GM23338 (cell line): ENCODE measurements around the gene TBC1D16. TPM values are rescaled to one million over a fixed set of nuclear protein-coding genes. Genes with fewer than 3 reads are reported as not detected.

Experiments
- ATAC-seq: fragments of 200-7000 bp; cut with Tn5 transposase; 3 replicates; pipeline ENCODE4 v1.9.1; 2020
- DNase-seq: peaks from one replicate; pipeline ENCODE4 v3.0.0-alpha.2; 2015; ENCODE audit warnings: low spot score
- H2AFZ ChIP-seq: fragments of 200-600 bp; sonication (generic); 2 replicates; pipeline ENCODE4 v1.8.0; 2016; ENCODE audit warnings: antibody characterized with exemption, mild to moderate bottlenecking, moderate library complexity
- H3F3A ChIP-seq: fragments of 200-600 bp; sonication (generic); replicated peaks from 2 replicates; pipeline ENCODE4 v1.8.0; 2017; ENCODE audit warnings: antibody characterized with exemption, mixed run types, low read depth
- H3K27ac ChIP-seq: fragments of 200-600 bp; sonication (generic); 2 replicates; pipeline ENCODE4 v1.6.1; 2016; ENCODE audit warnings: low read depth
- H3K27me3 ChIP-seq: fragments of 200-600 bp; sonication (generic); 2 replicates; pipeline ENCODE4 v1.8.0; 2016; ENCODE audit warnings: mild to moderate bottlenecking, mixed run types, moderate library complexity; ENCODE audit not compliant: insufficient read depth
- H3K36me3 ChIP-seq: fragments of 200-600 bp; sonication (generic); 2 replicates; pipeline ENCODE4 v1.8.0; 2016; ENCODE audit warnings: mild to moderate bottlenecking; ENCODE audit not compliant: insufficient read depth
- H3K4me1 ChIP-seq: fragments of 200-600 bp; sonication (generic); 2 replicates; pipeline ENCODE4 v1.8.0; 2016; ENCODE audit warnings: mild to moderate bottlenecking, moderate library complexity; ENCODE audit not compliant: insufficient read depth
- H3K4me2 ChIP-seq: fragments of 200-600 bp; sonication (generic); 2 replicates; pipeline ENCODE4 v1.7.1; 2017; ENCODE audit warnings: mixed run types
- H3K4me3 ChIP-seq: fragments of 200-600 bp; sonication (generic); 2 replicates; pipeline ENCODE4 v1.6.1; 2016; ENCODE audit warnings: mixed run types
- H3K79me2 ChIP-seq: fragments of 200-600 bp; sonication (generic); replicated peaks from 2 replicates; pipeline ENCODE4 v1.8.0; 2017; ENCODE audit warnings: mild to moderate bottlenecking; ENCODE audit not compliant: insufficient read depth
- H3K9me2 ChIP-seq: fragments of 200-600 bp; sonication (generic); 2 replicates; pipeline ENCODE4 v1.8.0; 2017; ENCODE audit not compliant: insufficient read depth
- H4K20me1 ChIP-seq: fragments of 200-600 bp; sonication (generic); replicated peaks from 2 replicates; pipeline ENCODE4 v1.8.0; 2017; ENCODE audit warnings: mild to moderate bottlenecking; ENCODE audit not compliant: insufficient read depth
- H3K27ac Mint-ChIP-seq: 2 replicates; pipeline ENCODE4 v1.8.0; 2020; ENCODE audit warnings: inconsistent platforms, mild to moderate bottlenecking, moderate library complexity, mixed read lengths
- H3K27me3 Mint-ChIP-seq: 3 replicates; pipeline ENCODE4 v1.8.0; 2022; ENCODE audit warnings: low read depth, mild to moderate bottlenecking, moderate library complexity, mixed read lengths, inconsistent platforms; ENCODE audit not compliant: insufficient read depth, poor library complexity
- H3K36me3 Mint-ChIP-seq: 3 replicates; pipeline ENCODE4 v1.8.0; 2021; ENCODE audit warnings: low read depth, mild to moderate bottlenecking, inconsistent platforms, moderate library complexity, mixed read lengths
- H3K4me1 Mint-ChIP-seq: 3 replicates; pipeline ENCODE4 v1.8.0; 2020; ENCODE audit warnings: mild to moderate bottlenecking, inconsistent platforms, mixed read lengths
- H3K4me3 Mint-ChIP-seq: 3 replicates; pipeline ENCODE4 v1.8.0; 2021; ENCODE audit warnings: moderate library complexity, mild to moderate bottlenecking, inconsistent platforms, mixed read lengths
- H3K9me3 Mint-ChIP-seq: 3 replicates; pipeline ENCODE4 v1.8.0; 2020; ENCODE audit warnings: moderate library complexity, mild to moderate bottlenecking, inconsistent platforms, mixed read lengths
- CREB1 ChIP-seq: fragments of 250-450 bp; sonication (Bioruptor Pico); IDR thresholded peaks from 2 replicates; pipeline ENCODE4 v1.5.0; 2020; ENCODE audit warnings: low read depth, mild to moderate bottlenecking, moderate library complexity
- EZH2 ChIP-seq: fragments of 200-600 bp; sonication (generic); IDR thresholded peaks from one replicate; pipeline ENCODE4 v1.8.0; 2017; ENCODE audit warnings: antibody characterized with exemption, mild to moderate bottlenecking, low read depth; ENCODE audit not compliant: unreplicated experiment
- EZH2phosphoT487 ChIP-seq: fragments of 200-600 bp; sonication (generic); IDR thresholded peaks from one replicate; pipeline ENCODE4 v1.8.1; 2018; ENCODE audit warnings: antibody characterized with exemption; ENCODE audit not compliant: unreplicated experiment
- JUNB ChIP-seq: IDR thresholded peaks from one replicate; pipeline ENCODE4 v1.6.1; 2016; ENCODE audit warnings: antibody characterized with exemption; ENCODE audit not compliant: unreplicated experiment
- NANOG ChIP-seq: IDR thresholded peaks from 2 replicates; pipeline ENCODE4 v1.6.1; 2016; ENCODE audit warnings: antibody characterized with exemption, borderline replicate concordance
- POLR2AphosphoS5 ChIP-seq: IDR thresholded peaks from 2 replicates; pipeline ENCODE4 v1.6.1; 2016; ENCODE audit warnings: antibody characterized with exemption, low read depth
- STAT1 ChIP-seq: IDR thresholded peaks from one replicate; pipeline ENCODE4 v1.6.1; 2016; ENCODE audit warnings: antibody characterized with exemption; ENCODE audit not compliant: unreplicated experiment
- ZNF114 ChIP-seq: fragments of 250-450 bp; sonication (Bioruptor Pico); IDR thresholded peaks from 2 replicates; pipeline ENCODE4 v1.5.0; 2020; ENCODE audit warnings: mild to moderate bottlenecking, moderate library complexity
- ZNF331 ChIP-seq: fragments of 250-450 bp; sonication (Bioruptor Pico); IDR thresholded peaks from 2 replicates; pipeline ENCODE4 v1.5.0; 2020; ENCODE audit warnings: low read depth, mild to moderate bottlenecking, moderate library complexity
- polyA plus RNA-seq: library from polyadenylated mRNA; unstranded; fragments of >200 nt; fragmentation: Nextera tagmentation; extraction: Ambion mirVana; gene quantifications from 2 replicates; pipeline ENCODE4 v1.2.1, GENCODE V29; 2016
- total RNA-seq: library from RNA; depleted of rRNA; stranded (reverse); fragments of >200 nt; shearing (Covaris generic); gene quantifications from 2 replicates; pipeline ENCODE4 v1.2.3, GENCODE V29; 2014
- TF ChIP-seq, protein P1 (sequence below): IDR thresholded peaks from 2 replicates; pipeline ENCODE4 v1.6.1; 2016; ENCODE audit warnings: antibody characterized with exemption

The TBC1D16 gene
- total and polyA plus RNA-seq, 2 experiments from 2014 or later: 16.7 to 104 TPM

DNA sequence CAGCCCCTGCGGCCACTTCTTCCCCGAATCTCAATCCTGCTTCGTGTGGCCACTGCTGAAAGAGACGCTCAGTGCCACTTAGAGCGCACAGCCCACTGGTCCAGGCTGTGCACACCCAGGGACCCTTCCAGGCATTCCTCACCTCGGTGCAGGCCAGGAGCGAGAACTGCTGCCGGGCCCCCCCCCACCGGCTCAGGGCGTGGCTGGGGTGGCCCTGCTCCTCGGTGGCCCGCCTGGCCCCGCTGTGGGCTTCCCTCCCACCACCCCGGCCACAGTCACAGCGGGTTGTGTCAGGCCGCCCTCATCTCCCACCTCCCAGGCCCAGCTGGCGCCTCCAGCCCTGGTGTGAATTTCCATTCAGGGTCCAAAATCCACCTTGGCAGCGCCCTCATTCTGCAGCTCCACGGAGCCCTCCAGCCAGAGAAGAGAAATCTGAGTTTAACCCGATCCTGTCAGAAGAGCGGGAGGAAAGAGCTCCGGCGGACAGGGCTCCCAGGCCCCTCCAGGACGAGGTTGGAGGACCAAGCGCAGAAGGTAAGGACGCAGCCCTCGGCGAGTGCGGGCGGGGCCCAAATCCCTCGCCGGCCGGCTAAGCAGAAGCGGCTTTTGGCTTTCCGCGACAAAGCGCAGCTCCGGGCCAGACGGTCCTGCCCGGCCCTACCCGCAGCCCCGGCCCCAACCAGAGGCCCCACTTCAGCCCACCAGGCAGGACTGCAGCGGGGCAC lies 12.0 kb downstream of the TBC1D16 start (continued):
- TF ChIP-seq POLR2AphosphoS5 (no peak), NANOG (no peak), CREB1 (CRISPR knock-in tag) (no peak), EZH2 (no peak), EZH2phosphoT487 (no peak), STAT1 (no peak), JUNB (no peak), ZNF331 (CRISPR knock-in tag) (no peak), ZNF114 (CRISPR knock-in tag) (no peak)
- TF ChIP-seq, protein P1, sequence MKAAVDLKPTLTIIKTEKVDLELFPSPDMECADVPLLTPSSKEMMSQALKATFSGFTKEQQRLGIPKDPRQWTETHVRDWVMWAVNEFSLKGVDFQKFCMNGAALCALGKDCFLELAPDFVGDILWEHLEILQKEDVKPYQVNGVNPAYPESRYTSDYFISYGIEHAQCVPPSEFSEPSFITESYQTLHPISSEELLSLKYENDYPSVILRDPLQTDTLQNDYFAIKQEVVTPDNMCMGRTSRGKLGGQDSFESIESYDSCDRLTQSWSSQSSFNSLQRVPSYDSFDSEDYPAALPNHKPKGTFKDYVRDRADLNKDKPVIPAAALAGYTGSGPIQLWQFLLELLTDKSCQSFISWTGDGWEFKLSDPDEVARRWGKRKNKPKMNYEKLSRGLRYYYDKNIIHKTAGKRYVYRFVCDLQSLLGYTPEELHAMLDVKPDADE: no peak

DNA sequence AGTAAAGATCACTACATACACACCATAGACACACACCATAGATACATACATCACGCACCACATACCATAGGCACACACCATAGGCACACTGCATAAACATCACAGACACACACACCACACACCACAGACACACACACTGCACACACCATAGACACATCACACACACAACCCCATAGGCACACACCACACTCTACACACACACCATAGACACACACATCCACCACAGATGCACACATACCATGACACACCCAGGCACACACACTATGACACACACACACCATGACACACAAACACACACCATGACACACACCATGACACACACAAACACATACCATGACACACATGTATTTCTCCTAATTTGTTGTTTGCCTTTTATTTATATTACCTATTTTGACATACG lies 14.1 kb downstream of the TBC1D16 start:
- H3K27me3 Mint-ChIP-seq: peaks cover 4% of the 10 kb centered on the region
- Histone ChIP-seq H3K4me3 (no peak overlapping the region), H3K79me2 (peaks cover 96% of the 10 kb centered on the region), H3K4me1 (peaks cover 17% of the 10 kb centered on the region), H3F3A (peaks cover 2% of the 10 kb centered on the region; the same call in 1 of the 2 replicates), H2AFZ (no peak overlapping the region), H3K27ac (no peak overlapping the region), H4K20me1 (peaks cover 39% of the 10 kb centered on the region), H3K27me3 (no peaks in the 10 kb centered on the region), H3K4me2 (no peak overlapping the region), H3K36me3 (no peaks in the 10 kb centered on the region), H3K9me2 (no peaks in the 10 kb centered on the region)
- H3K27ac Mint-ChIP-seq: no peak overlapping the region
- no peak for ATAC-seq
- no peaks in the 10 kb centered on the region for H3K9me3 Mint-ChIP-seq
- no peak overlapping the region for H3K4me3 Mint-ChIP-seq
- TF ChIP-seq POLR2AphosphoS5 (no peak), EZH2 (no peak), CREB1 (CRISPR knock-in tag) (no peak), EZH2phosphoT487 (no peak)
- TF ChIP-seq, protein P1: no peak
- H3K36me3 Mint-ChIP-seq: peaks cover 15% of the 10 kb centered on the region; the same call in 2 of the 3 replicates
- DNase-seq: no peak
- H3K4me1 Mint-ChIP-seq: peaks cover 11% of the 10 kb centered on the region
